Common myeloid progenitor, CD34-positive (primary cell): Measurements from ENCODE around the gene SEC24C. TPM values are rescaled to one million over a fixed set of nuclear protein-coding genes. Genes with fewer than 3 reads are reported as not detected.
"Not testable (repeated sequence)": the region's sequence is repeated elsewhere in the genome, so short reads cannot be mapped to it uniquely, and the experiment has no call there.

Source experiments
- CTCF ChIA-PET: fragments of 350-600 bp; sonication (Branson Sonifier 250); formaldehyde crosslinking; loops from one replicate; lab custom pipeline; 2021; ENCODE audit warnings: antibody characterized with exemption; lab: Charles Lee
- POLR2A ChIA-PET: fragments of 350-600 bp; sonication (Branson Sonifier 250); formaldehyde crosslinking; loops from one replicate; lab custom pipeline; 2021; ENCODE audit warnings: antibody characterized with exemption; lab: Charles Lee
- DNase-seq, 3 donors: peaks; one replicate each; pipeline versions ENCODE4 v3.0.0 to v3.0.0-alpha.2; 2013
- H3K27ac ChIP-seq, 2 experiments: 1 replicate in 1 of 2; 2 replicates in 1 of 2; pipeline ENCODE4 v1.7.0; 2013; ENCODE audit warnings: inconsistent platforms in 2 of 2, low read length in 2 of 2, mild to moderate bottlenecking in 2 of 2, low read depth in 1 of 2, moderate library complexity in 1 of 2; ENCODE audit not compliant: severe bottlenecking in 2 of 2, insufficient read depth in 1 of 2, poor library complexity in 1 of 2
- H3K27me3 ChIP-seq, 5 experiments: replicated peaks in 2 of 5; 1 replicate in 3 of 5; 2 replicates in 2 of 5; pipeline versions ENCODE4 v1.6.1 to v1.7.0; 2013; ENCODE audit warnings: low read length in 4 of 5, mild to moderate bottlenecking in 2 of 5, moderate library complexity in 2 of 5, inconsistent platforms in 1 of 5; ENCODE audit not compliant: insufficient read depth in 5 of 5, control insufficient read depth in 4 of 5
- H3K36me3 ChIP-seq, 4 experiments: 1 replicate in 2 of 4; 2 replicates in 2 of 4; pipeline versions ENCODE4 v1.6.1 to v1.7.0; 2013; ENCODE audit warnings: low read length in 3 of 4, control low read depth in 1 of 4, mild to moderate bottlenecking in 1 of 4; ENCODE audit not compliant: control insufficient read depth in 4 of 4, insufficient read depth in 4 of 4
- H3K4me1 ChIP-seq, 4 experiments: 1 replicate in 3 of 4; 2 replicates in 1 of 4; pipeline versions ENCODE4 v1.6.1 to v1.7.1; 2013; ENCODE audit warnings: low read length in 3 of 4, mild to moderate bottlenecking in 3 of 4, control low read depth in 1 of 4, inconsistent platforms in 1 of 4, moderate library complexity in 1 of 4; ENCODE audit not compliant: control insufficient read depth in 4 of 4, insufficient read depth in 4 of 4; ENCODE audit errors: control extremely low read depth in 1 of 4
- H3K4me3 ChIP-seq, 7 experiments: 1 replicate in 4 of 7; 2 replicates in 3 of 7; pipeline versions ENCODE4 v1.5.1 to v1.7.0; 2013; ENCODE audit warnings: mild to moderate bottlenecking in 7 of 7, low read length in 6 of 7, moderate library complexity in 6 of 7, inconsistent platforms in 2 of 7, low read depth in 2 of 7, control low read depth in 1 of 7; ENCODE audit not compliant: insufficient read depth in 4 of 7, control insufficient read depth in 1 of 7; ENCODE audit errors: extremely low read depth in 1 of 7
- H3K9me3 ChIP-seq, 5 experiments: 1 replicate in 4 of 5; 2 replicates in 1 of 5; pipeline versions ENCODE4 v1.6.1 to v1.7.1; 2013; ENCODE audit warnings: low read length in 4 of 5, mild to moderate bottlenecking in 2 of 5, inconsistent platforms in 1 of 5, low read depth in 1 of 5, moderate library complexity in 1 of 5; ENCODE audit not compliant: control insufficient read depth in 4 of 5, insufficient read depth in 2 of 5; ENCODE audit errors: control extremely low read depth in 1 of 5
- WGBS: methylation state at CpG from one replicate; pipeline ENCODE4 v1.1.5; 2013; ENCODE audit not compliant: insufficient coverage; 5-methylcytosine and 5-hydroxymethylcytosine counted together
- polyA plus RNA-seq: library from polyadenylated mRNA; unstranded; fragments of 120-200 nt; gene quantifications from one replicate; pipeline ENCODE4 v1.2.1, GENCODE V29; 2013

The SEC24C gene
- polyA plus RNA-seq, result 32.7 TPM

GRCh38 chr10:73743905-73744663 is at the start of gene SEC24C:
Gene SEC24C (plus strand): TSS chr10:73744372. CDS start chr10:73746833, 2,461 bp downstream.
- CTCF ChIA-PET, result interaction anchor here (0.6 to 1.3 kb wide), 6 partner anchors 10 to 51 kb away, joined by 3 to 9 read pairs (median 4); no protein-coding TSS in a partner anchor
- peak; percentile 94 to 97 (median 96) for DNase-seq
- Histone ChIP-seq H3K36me3 (peaks cover 0 to 12% (median 8%) of the 10 kb centered on the region in 4 experiments), H3K4me3 (peak within 1 kb of the TSS; percentile 93 to 99 (median 96)), H3K27me3 (no peaks in the 10 kb centered on the region), H3K27ac (peak within 1 kb of the TSS; percentile 93 to 98), H3K4me1 (peaks cover 11 to 23% (median 15%) of the 10 kb centered on the region in 4 experiments), H3K9me3 (no peaks in the 10 kb centered on the region)
- POLR2A ChIA-PET, result interaction anchor here (1.0 to 2.8 kb wide), 3 partner anchors 14 to 118 kb away, joined by 3 to 16 read pairs (median 6); no protein-coding TSS in a partner anchor
- under 1% methylated on average over 26 of the region's 36 CpGs for WGBS

- CTCF ChIA-PET, DNase-seq: not testable (repeated sequence)
These were observed 48.9 kb upstream of the SEC24C start for GRCh38 chr10:73695302-73695701.

GRCh38 chr10:73697675-73698159 is 46.5 kb upstream of the SEC24C start, which contains the start of gene AGAP5:
Gene AGAP5 (minus strand): TSS chr10:73698109. CDS start chr10:73697755, 354 bp downstream.
- CTCF ChIA-PET, H3K27ac ChIP-seq, H3K4me3 ChIP-seq, H3K36me3 ChIP-seq, H3K4me1 ChIP-seq, H3K9me3 ChIP-seq, POLR2A ChIA-PET, DNase-seq, H3K27me3 ChIP-seq: not testable (repeated sequence)
- WGBS, result 100% methylated on average over 5 of the region's 16 CpGs

More at GRCh38 chr10:73695302-73695701, 48.9 kb upstream of the SEC24C start:
- POLR2A ChIA-PET, H3K27ac ChIP-seq, H3K4me1 ChIP-seq, H3K27me3 ChIP-seq, H3K4me3 ChIP-seq, H3K9me3 ChIP-seq, H3K36me3 ChIP-seq: not testable (repeated sequence)

GRCh38 chr10:73698819-73699218 is 45.4 kb upstream of the SEC24C start:
- H3K4me3 ChIP-seq, H3K27me3 ChIP-seq, H3K9me3 ChIP-seq, CTCF ChIA-PET, DNase-seq, H3K27ac ChIP-seq, POLR2A ChIA-PET, H3K36me3 ChIP-seq, H3K4me1 ChIP-seq: not testable (repeated sequence)
- no CpG with 5 or more reads among the region's 2 CpGs for WGBS

GRCh38 chr10:73703924-73704323 is 40.2 kb upstream of the SEC24C start:
- DNase-seq, H3K27me3 ChIP-seq, H3K9me3 ChIP-seq, H3K4me1 ChIP-seq, H3K27ac ChIP-seq, POLR2A ChIA-PET, H3K4me3 ChIP-seq, CTCF ChIA-PET, H3K36me3 ChIP-seq: not testable (repeated sequence)

- H3K9me3 ChIP-seq, H3K27ac ChIP-seq, H3K36me3 ChIP-seq, H3K27me3 ChIP-seq, H3K4me1 ChIP-seq, DNase-seq, H3K4me3 ChIP-seq, CTCF ChIA-PET: not testable (repeated sequence)
- no CpG with 5 or more reads among the region's 1 CpG for WGBS
- POLR2A ChIA-PET, result interaction anchor here (0.6 kb wide), 1 partner anchor 74 kb away, joined by 3 read pairs; no protein-coding TSS in a partner anchor
These were observed 38.6 kb upstream of the SEC24C start for GRCh38 chr10:73705506-73706072.

- H3K36me3 ChIP-seq, CTCF ChIA-PET, H3K4me3 ChIP-seq, DNase-seq, POLR2A ChIA-PET, H3K27me3 ChIP-seq, H3K4me1 ChIP-seq, H3K27ac ChIP-seq, H3K9me3 ChIP-seq: not testable (repeated sequence)
- WGBS, result no CpG with 5 or more reads among the region's 2 CpGs
These were observed 37.7 kb upstream of the SEC24C start for GRCh38 chr10:73706488-73706887.
